Mucosa of descending colon (tissue), 3 donors: Measurements from ENCODE around the gene IP6K3. TPM values are rescaled to one million over a fixed set of nuclear protein-coding genes. Genes with fewer than 3 reads are reported as not detected.

Experiments
- ATAC-seq: fragments of 200-7000 bp; cut with Tn5 transposase; one replicate; pipeline ENCODE4 v1.9.1; 2020; ENCODE audit warnings: mild to moderate bottlenecking, moderate library complexity
- DNase-seq, 3 donors: peaks; one replicate each; pipeline ENCODE4 v3.0.0-alpha.2; 2020
- H3K36me3 ChIP-seq: fragments of 200-600 bp; one replicate; pipeline ENCODE4 v1.8.0; 2021; ENCODE audit warnings: low read depth, mild to moderate bottlenecking
- H3K4me1 ChIP-seq: fragments of 200-600 bp; one replicate; pipeline ENCODE4 v1.8.0; 2021; ENCODE audit warnings: low read depth, mild to moderate bottlenecking
- H3K4me3 ChIP-seq: fragments of 200-600 bp; one replicate; pipeline ENCODE4 v1.8.0; 2021; ENCODE audit warnings: mild to moderate bottlenecking
- H3K9me3 ChIP-seq: fragments of 200-600 bp; one replicate; pipeline ENCODE4 v1.8.0; 2021; ENCODE audit warnings: mild to moderate bottlenecking
- intact Hi-C, 2 donors: fragments of 100-400 bp; cut with DNase I in 1 of 2; cut with micrococcal nuclease in 1 of 2; formaldehyde crosslinking; loops; one replicate each; pipeline versions ENCODE4 v1.11.0 to v1.11.1; 2022; cut with DNase I, micrococcal nuclease
- total RNA-seq, 3 donors: library from RNA; stranded (reverse); fragmentation: NEBNext Ultra II Directional in 2 of 3; extraction: Animal tissue kit (Norgen Biotek cat#: 25700) in 2 of 3; gene quantifications; one replicate each; pipeline versions ENCODE4 v1.2.1 to v1.2.4, GENCODE V29; 2021 to 2023
- TF ChIP-seq, protein P1 (sequence below): fragments of 200-600 bp; IDR thresholded peaks from one replicate; pipeline ENCODE4 v1.8.0; 2022; ENCODE audit warnings: antibody characterized with exemption, mild to moderate bottlenecking
- donor health status: DM: no; HTN: no; CAD: no; lungs with moderate emphysema.
- donor health status: DM: no; HTN: no; CAD: no.
- donor health status: DM: no; HTN: yes; CAD: no.

IP6K3 gene
- total RNA-seq, 3 donors from 2014 or later = 0.67 to 6.8 (median 0.96) TPM

DNA sequence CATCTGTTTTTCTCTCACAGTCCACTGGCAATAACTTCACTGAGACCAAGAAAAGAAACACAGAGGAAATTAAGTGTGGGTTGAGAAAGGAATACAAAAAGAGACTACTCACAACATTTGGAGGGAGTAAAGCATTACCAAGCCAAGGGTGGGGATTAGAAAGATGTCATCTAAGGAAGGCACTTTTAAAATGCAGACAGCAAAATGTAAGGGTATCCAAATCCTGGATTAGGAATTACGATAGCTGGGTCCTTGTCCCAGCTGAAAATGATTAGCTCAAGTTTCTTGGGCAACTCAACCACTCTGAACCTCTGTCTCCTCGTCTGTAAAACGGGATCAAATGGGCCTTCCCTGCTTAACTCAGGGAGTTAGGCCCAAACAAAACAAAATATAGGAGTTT lies 40.0 kb upstream of the IP6K3 start:
- H3K36me3 ChIP-seq = peaks cover 7% of the 10 kb centered on the region
- TF ChIP-seq, protein P1, sequence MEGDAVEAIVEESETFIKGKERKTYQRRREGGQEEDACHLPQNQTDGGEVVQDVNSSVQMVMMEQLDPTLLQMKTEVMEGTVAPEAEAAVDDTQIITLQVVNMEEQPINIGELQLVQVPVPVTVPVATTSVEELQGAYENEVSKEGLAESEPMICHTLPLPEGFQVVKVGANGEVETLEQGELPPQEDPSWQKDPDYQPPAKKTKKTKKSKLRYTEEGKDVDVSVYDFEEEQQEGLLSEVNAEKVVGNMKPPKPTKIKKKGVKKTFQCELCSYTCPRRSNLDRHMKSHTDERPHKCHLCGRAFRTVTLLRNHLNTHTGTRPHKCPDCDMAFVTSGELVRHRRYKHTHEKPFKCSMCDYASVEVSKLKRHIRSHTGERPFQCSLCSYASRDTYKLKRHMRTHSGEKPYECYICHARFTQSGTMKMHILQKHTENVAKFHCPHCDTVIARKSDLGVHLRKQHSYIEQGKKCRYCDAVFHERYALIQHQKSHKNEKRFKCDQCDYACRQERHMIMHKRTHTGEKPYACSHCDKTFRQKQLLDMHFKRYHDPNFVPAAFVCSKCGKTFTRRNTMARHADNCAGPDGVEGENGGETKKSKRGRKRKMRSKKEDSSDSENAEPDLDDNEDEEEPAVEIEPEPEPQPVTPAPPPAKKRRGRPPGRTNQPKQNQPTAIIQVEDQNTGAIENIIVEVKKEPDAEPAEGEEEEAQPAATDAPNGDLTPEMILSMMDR = no peak
- H3K4me3 ChIP-seq = no peak overlapping the region
- no peak for DNase-seq
- no peak for ATAC-seq
- no peaks in the 10 kb centered on the region for H3K9me3 ChIP-seq
- peaks cover 29% of the 10 kb centered on the region for H3K4me1 ChIP-seq
- intact Hi-C loops = no loop called here

DNA sequence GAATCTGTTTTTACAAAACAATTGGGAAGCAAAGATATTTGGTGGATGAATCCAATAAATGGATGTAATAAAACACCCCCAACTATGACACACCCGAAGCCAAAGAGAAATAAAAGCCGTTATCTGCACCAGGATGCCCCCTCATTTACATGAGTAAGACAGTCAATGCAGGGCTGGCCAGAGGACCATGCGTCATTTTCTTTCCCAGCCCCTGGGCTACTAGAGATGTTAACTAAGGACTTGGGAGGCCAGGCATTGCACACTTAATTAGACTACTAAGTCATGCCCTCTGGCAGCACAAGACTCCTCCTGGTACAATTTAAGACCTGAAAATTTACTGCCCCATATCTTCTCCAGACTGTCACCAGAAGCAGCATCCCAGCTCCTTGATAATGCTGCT lies 39.1 kb upstream of the IP6K3 start:
- peak in 1 of 3 donors; percentile 8 for DNase-seq
- ATAC-seq = no peak
- Histone ChIP-seq H3K4me1 (peaks cover 29% of the 10 kb centered on the region), H3K36me3 (peaks cover 7% of the 10 kb centered on the region), H3K4me3 (no peak overlapping the region), H3K9me3 (no peaks in the 10 kb centered on the region)
- TF ChIP-seq, protein P1 = no peak
- intact Hi-C loops = no loop called here

DNA sequence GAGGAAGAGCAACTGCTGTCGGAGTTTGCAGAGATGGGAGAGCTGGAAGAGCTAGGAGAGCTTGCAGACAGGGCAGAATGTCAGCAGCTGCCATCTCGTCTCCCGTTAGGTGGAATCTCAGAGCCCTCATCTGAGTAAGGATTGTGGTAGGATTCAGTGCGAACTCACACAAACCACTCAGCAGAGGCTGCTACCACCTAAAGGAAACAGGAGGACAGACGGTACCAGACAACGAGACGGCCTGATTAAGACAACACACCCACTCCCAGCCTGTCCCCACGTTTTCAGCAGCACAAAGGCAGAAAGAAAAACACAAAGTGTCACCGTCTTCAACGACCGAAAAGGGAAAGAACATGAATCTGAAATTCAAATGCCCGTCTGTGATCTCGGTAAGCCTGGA lies 38.1 kb upstream of the IP6K3 start:
- H3K36me3 ChIP-seq = peaks cover 11% of the 10 kb centered on the region
- TF ChIP-seq, protein P1 = no peak

DNA sequence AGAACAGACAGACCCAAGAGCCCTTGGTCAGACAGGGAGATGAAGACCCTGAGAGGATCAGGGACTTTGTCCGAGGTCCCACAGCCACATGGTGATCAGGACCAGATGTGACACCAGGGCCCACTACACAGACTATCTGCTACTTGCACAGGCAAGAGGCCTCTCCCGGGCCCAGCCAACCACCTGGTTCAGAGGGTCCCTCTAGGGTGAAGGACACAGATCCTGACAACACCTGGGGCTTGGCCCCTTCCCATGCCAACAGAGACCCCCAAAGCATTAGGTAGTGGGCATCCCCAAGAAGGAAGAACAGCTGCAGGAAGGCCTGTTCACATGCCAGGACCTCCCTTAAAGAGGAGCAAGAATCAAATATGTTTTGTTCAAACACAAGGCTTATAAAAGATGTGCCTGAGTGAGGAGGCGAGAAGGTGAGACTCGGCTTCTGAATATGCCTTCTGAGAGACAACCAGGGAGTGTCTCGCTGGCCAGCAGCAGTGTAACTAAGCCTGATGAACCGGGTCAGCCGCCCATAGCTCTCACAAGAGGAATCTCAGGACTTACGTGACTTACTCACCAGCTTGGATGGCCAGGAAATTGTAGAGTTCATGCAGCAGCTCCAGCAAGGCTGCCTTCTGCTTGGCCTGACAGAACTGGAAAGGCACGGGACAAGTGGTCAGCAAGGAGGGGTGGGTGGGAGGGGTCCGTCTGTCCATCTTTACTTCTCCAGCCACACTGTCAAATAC lies 37.2 kb upstream of the IP6K3 start:
- Histone ChIP-seq H3K4me1 (peaks cover 29% of the 10 kb centered on the region), H3K4me3 (no peak overlapping the region), H3K36me3 (peaks cover 19% of the 10 kb centered on the region), H3K9me3 (no peaks in the 10 kb centered on the region)
- DNase-seq (peak in 1 of 3 donors; percentile 9), ATAC-seq (no peak)
- intact Hi-C loops = no loop called here
- TF ChIP-seq, protein P1 = no peak

More for the DNA sequence above, 38.1 kb upstream of the IP6K3 start:
- intact Hi-C loops = no loop called here
- no peak overlapping the region for H3K4me3 ChIP-seq
- no peak for ATAC-seq
- DNase-seq = no peak
- H3K4me1 ChIP-seq = peaks cover 29% of the 10 kb centered on the region
- H3K9me3 ChIP-seq = no peaks in the 10 kb centered on the region

DNA sequence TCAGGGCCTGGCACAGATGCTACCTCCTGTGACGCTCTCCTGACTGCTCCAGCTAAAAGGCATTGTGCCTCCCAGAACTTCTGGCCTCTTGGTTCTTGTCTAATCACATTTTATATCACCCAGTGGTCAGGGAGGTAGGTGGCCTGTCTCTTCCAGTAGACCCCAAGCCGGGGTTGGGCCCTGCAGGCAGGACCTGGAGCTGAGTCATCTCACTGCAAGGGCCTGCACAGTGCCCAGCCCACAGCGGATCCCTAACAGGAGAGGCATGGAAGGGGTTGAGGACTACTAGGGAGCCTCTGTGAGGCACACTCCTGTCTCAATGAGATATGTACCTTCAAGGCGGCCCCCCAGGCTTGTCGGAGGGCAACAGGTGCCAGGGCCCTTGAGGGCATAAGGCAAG lies 35.9 kb upstream of the IP6K3 start:
- Histone ChIP-seq H3K9me3 (no peaks in the 10 kb centered on the region), H3K36me3 (peaks cover 26% of the 10 kb centered on the region), H3K4me3 (no peak overlapping the region), H3K4me1 (peaks cover 23% of the 10 kb centered on the region)
- ATAC-seq (no peak), DNase-seq (no peak)
- intact Hi-C loops = no loop called here
- TF ChIP-seq, protein P1 = no peak
